ENCODE data around the gene NRAP.

The NRAP gene

DNA sequence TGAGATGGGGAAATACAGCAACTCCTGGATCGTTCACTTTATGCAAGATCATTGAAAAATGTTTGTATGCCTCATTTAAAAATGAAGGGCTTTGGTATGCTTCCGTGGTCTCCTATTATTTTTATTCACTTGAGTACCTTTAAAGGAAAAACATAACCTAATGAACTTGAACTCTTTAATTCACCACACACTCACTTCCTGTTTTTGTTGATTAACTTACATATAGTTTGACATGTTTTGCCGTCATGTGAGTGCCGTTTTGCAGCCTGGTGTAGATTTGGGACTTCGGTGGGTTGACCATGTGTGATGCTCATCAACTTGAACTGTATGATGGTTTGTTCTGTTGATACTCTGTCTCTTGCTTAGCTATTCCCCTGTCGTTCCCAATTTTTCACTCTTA, 44.8 kb upstream of the NRAP start:
- TF ChIP-seq CTCF (IDR thresholded peaks at IDR 0.05; ENCODE audit: insufficient read depth, low read length, missing control alignments): no peak
- ChIA-PET CTCF (interaction anchor here (1.2 to 7.8 kb wide), 2 partner anchors 10 to 394 kb away, joined by 4 to 83 read pairs; no protein-coding TSS in a partner anchor), POLR2A (no interaction called here)
- no peak overlapping the region for H3K4me3 ChIP-seq (ENCODE audit: low read depth, low read length)
- no peak for DNase-seq (ENCODE audit: low read depth, low spot score)

- no peak for TF ChIP-seq CTCF (IDR thresholded peaks at IDR 0.05; ENCODE audit: insufficient read depth, low read length, missing control alignments)
- no peak overlapping the region for H3K4me3 ChIP-seq (ENCODE audit: low read depth, low read length)
- CTCF ChIA-PET: interaction anchor here (0.8 to 7.8 kb wide), 5 partner anchors 15 to 396 kb away, joined by 3 to 83 read pairs (median 5); no protein-coding TSS in a partner anchor
- no peak for DNase-seq (ENCODE audit: low read depth, low spot score)
- POLR2A ChIA-PET: no interaction called here
These were observed 42.8 kb upstream of the NRAP start for GRCh38 chr10:113706623-113707022.

DNA sequence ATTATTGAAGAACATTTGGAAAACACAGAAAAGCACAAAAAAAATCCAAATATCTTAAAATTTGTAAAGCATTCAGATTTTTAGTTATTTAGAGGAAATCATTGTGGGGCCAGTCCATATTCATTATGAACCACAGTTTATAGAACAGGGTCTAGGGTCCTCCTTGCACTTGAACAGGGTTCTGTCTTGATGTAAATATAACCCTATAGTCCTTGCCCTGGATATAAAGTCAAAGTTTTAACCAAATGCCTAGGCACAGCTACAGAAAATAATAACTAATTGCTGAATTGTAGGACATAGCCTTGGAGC, 41.5 kb upstream of the NRAP start:
- DNase-seq (ENCODE audit: low read depth, low spot score): no peak
- POLR2A ChIA-PET: no interaction called here
- no peak overlapping the region for H3K4me3 ChIP-seq (ENCODE audit: low read depth, low read length)
- no peak for TF ChIP-seq CTCF (IDR thresholded peaks at IDR 0.05; ENCODE audit: insufficient read depth, low read length, missing control alignments)
- CTCF ChIA-PET: interaction anchor here (0.9 to 7.8 kb wide), 10 partner anchors 8 to 405 kb away, joined by 3 to 83 read pairs (median 4); no protein-coding TSS in a partner anchor

GRCh38 chr10:113704637-113705343, 40.9 kb upstream of the NRAP start:
- no peak for DNase-seq (ENCODE audit: low read depth, low spot score)
- TF ChIP-seq CTCF (IDR thresholded peaks at IDR 0.05; ENCODE audit: insufficient read depth, low read length, missing control alignments): peak; percentile 63
- ChIA-PET CTCF (interaction anchor here (0.6 to 7.8 kb wide), 15 partner anchors 8 to 890 kb away, joined by 3 to 83 read pairs (median 3); no protein-coding TSS in a partner anchor), POLR2A (no interaction called here)
- no peak overlapping the region for H3K4me3 ChIP-seq (ENCODE audit: low read depth, low read length)

DNA sequence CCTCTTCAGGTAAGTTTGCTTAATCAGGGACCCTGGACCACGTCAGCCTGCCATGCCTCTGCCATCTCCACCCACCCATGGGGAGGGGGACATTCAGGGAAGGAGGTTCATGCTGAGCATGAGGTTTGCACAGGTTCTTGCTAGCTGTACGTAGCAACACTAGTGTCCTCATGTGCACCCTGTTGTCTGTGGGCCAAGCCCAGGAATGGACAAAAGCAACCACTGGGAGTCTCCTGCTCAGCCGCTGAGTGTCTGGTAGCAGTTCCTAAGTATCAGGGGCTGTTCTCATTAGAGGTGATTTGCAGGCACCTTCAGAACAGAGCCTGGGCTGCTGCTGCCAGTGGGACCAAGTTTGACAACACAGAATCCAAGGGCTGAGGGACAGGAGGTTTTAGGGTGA, 33.8 kb upstream of the NRAP start:
- CTCF ChIA-PET: interaction anchor here (1.0 kb wide), 1 partner anchor 19 kb away, joined by 3 read pairs; no protein-coding TSS in a partner anchor
- H3K4me3 ChIP-seq (ENCODE audit: low read depth, low read length): no peak overlapping the region
- DNase-seq (ENCODE audit: low read depth, low spot score): no peak
- TF ChIP-seq CTCF (IDR thresholded peaks at IDR 0.05; ENCODE audit: insufficient read depth, low read length, missing control alignments): no peak
- POLR2A ChIA-PET: no interaction called here

DNA sequence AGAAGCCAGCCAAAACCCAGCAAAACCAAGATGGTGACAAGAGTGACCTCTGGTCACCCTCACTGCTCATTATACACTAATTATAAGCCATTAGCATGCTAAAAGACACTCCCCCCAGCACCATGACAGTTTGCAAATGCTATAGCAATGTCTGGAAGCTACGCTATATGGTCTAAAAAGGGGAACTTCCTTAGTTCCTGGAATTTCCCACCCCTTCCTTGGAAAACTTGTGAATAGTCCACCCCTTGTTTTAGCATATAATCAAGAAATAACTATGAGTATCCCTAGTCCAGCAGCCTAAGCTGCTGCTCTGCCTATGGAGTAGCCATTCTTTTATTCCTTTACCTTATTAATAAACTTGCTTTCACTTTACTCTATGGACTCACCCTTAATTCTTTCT, 31.9 kb upstream of the NRAP start:
- DNase-seq (ENCODE audit: low read depth, low spot score): no peak
- no peak for TF ChIP-seq CTCF (IDR thresholded peaks at IDR 0.05; ENCODE audit: insufficient read depth, low read length, missing control alignments)
- H3K4me3 ChIP-seq (ENCODE audit: low read depth, low read length): no peak overlapping the region
- CTCF ChIA-PET: no interaction called here
- POLR2A ChIA-PET: no interaction called here
